HG03439 (cell line): ENCODE measurements around the gene SLC36A4.
"Not testable (repeated sequence)": the region's sequence is repeated elsewhere in the genome, so short reads cannot be mapped to it uniquely, and the experiment has no call there.

Experiments used
- ATAC-seq: cut with Tn5 transposase; IDR thresholded peaks from one replicate; pipeline ENCODE4 v1.9.1; 2021; ENCODE audit warnings: mild to moderate bottlenecking, moderate library complexity; ENCODE audit not compliant: unreplicated experiment

The SLC36A4 gene

GRCh38 chr11:93194673-93195291 lies 3.0 kb downstream of the SLC36A4 start:
- ATAC-seq, result no peak

- no peak for ATAC-seq
Observed at GRCh38 chr11:93193731-93194130, 4.1 kb downstream of the SLC36A4 start.

GRCh38 chr11:93192163-93192562 lies 5.6 kb downstream of the SLC36A4 start:
- no peak for ATAC-seq

GRCh38 chr11:93189462-93189861 lies 8.3 kb downstream of the SLC36A4 start:
- ATAC-seq, result no peak

- no peak for ATAC-seq
Observed at GRCh38 chr11:93188726-93189125, 9.1 kb downstream of the SLC36A4 start.

- ATAC-seq, result no peak
Observed at GRCh38 chr11:93187290-93187689, 10.5 kb downstream of the SLC36A4 start.

GRCh38 chr11:93177891-93178290 lies 19.9 kb downstream of the SLC36A4 start:
- not testable (repeated sequence) for ATAC-seq

- ATAC-seq, result no peak
Observed at GRCh38 chr11:93169950-93170561, 27.7 kb downstream of the SLC36A4 start.

- no peak for ATAC-seq
Observed at GRCh38 chr11:93169143-93169542, 28.6 kb downstream of the SLC36A4 start.

- ATAC-seq, result no peak
Observed at GRCh38 chr11:93166862-93167261, 30.9 kb downstream of the SLC36A4 start.

- ATAC-seq, result no peak
Observed at GRCh38 chr11:93166194-93166593, 31.6 kb downstream of the SLC36A4 start.

- no peak for ATAC-seq
Observed at GRCh38 chr11:93160808-93161207, 37.0 kb downstream of the SLC36A4 start.

GRCh38 chr11:93160156-93160555 lies 37.6 kb downstream of the SLC36A4 start:
- ATAC-seq, result no peak

GRCh38 chr11:93159721-93160120 lies 38.1 kb downstream of the SLC36A4 start:
- ATAC-seq, result no peak

GRCh38 chr11:93155738-93156137 lies 42.1 kb downstream of the SLC36A4 start:
- no peak for ATAC-seq

- ATAC-seq, result no peak
Observed at GRCh38 chr11:93145390-93145915, 52.3 kb downstream of the SLC36A4 start.

GRCh38 chr11:93143800-93144199 lies 54.0 kb downstream of the SLC36A4 start:
- no peak for ATAC-seq

- no peak for ATAC-seq
Observed at GRCh38 chr11:93143186-93143585, 54.6 kb downstream of the SLC36A4 start.

GRCh38 chr11:93133488-93134109 lies 64.2 kb downstream of the SLC36A4 start:
- ATAC-seq, result no peak

GRCh38 chr11:93132836-93133235 lies 65.0 kb downstream of the SLC36A4 start:
- ATAC-seq, result no peak

- no peak for ATAC-seq
Observed at GRCh38 chr11:93131709-93132108, 66.1 kb downstream of the SLC36A4 start.

GRCh38 chr11:93128574-93128973 lies 69.2 kb downstream of the SLC36A4 start:
- no peak for ATAC-seq
